ENCODE measurements around the gene SLC25A13.

Gene SLC25A13

DNA sequence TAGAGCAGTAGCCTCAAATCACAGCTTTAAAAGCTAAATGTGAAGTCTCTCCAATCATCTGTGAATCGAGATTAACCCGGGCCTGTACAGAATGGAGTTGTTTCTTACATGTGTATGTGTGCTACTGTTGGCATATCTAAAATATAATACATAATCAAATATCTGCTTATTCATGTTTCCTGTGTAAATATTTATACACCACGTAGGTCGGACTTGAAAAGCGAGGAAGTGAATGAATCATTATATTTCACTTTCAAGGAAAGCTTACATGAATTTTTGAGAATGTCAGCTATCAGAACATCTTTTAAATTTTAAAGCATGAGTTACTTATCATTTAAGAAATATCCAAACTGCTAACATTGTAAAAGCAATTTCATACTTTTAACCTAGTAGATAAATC lies 233.3 kb downstream of the SLC25A13 start:
- no peak for DNase-seq (ENCODE audit: low spot score)

DNA sequence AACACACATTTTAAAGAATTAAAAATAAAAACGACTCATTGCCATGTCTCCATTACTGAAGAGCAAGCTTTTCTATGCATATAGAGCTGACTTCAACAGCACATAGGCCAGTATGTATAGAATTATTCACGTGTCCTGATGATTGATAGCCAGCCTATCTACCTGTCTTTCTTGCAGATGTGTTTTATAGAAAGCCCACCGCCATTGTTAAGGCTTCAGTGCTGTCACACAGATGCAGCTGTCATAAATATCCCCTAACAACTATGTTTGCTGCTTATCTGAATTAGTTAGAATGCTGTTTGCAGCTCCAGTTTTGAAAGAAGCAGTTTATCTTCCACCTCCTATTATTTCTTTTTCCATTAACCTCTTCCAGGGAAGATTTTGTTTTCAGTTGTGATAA lies 235.9 kb downstream of the SLC25A13 start:
- DNase-seq (ENCODE audit: low spot score): no peak

DNA sequence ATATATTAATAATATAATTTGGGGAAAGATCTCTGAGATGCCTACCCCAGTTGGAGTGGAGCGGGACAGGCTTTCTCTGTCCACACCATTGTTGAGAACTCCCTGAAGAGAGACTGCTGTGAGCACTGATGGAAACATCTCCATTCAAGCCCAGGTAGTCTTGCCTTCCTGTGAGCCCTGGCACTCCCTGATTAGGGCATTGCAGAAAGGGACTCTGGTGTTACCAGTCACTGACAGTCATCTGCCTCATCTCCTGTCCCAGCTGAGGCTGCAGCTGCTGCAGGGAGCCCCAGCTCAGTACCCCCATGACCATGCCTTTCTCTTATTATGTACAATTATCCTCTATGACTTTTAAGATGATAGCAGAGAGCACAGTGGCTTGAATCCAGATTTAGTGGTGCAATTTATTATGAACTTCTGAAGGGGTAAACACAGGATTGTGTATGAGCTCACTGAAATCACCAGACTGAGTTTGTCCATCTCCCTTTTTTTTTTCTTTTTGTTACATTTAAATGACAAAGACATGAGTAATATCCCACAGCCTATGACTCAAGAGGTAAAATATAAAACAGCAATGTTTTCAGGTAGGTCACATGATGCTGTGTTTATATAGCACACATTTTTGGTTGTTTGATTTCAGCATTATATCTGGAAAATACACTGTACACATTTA lies 236.9 kb downstream of the SLC25A13 start:
- DNase-seq (ENCODE audit: low spot score): no peak

DNA sequence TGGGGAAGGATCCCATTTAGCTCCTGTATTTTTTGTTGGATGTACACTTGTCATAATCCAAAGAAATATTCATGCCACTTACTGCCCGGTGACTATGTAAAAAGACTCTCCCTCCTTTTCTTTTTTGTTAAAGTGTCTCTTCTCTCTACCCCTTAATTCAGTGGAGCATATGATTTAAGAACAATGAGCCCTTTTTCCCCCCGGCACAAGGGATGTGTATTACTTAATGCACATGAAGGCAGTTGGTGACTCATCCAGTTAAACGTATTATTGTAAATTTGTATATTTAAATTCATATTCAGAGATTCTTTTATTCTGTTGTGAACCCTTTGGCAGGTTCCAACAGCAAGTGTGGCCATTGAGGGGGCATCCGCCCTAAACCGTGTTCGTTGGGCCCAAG lies 241.9 kb downstream of the SLC25A13 start:
- DNase-seq (ENCODE audit: low spot score): no peak

DNA sequence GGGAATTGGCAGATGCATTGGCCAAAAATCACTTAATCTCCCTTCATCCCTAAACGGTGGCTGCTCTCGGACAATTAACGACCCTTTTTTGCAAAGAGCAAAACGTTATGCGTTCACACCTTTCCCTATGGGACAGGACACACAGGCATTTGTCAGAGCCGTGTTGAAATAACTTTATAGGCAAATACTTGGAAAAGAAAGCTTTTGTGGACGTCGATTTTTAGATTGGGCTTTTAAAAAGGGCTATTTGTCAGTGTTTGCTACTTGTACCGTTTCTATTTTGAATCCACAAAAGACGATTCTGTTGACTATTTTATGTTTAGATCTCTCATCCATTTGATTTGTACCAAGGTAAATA lies 245.6 kb downstream of the SLC25A13 start:
- DNase-seq (ENCODE audit: low spot score): peak; percentile 24

DNA sequence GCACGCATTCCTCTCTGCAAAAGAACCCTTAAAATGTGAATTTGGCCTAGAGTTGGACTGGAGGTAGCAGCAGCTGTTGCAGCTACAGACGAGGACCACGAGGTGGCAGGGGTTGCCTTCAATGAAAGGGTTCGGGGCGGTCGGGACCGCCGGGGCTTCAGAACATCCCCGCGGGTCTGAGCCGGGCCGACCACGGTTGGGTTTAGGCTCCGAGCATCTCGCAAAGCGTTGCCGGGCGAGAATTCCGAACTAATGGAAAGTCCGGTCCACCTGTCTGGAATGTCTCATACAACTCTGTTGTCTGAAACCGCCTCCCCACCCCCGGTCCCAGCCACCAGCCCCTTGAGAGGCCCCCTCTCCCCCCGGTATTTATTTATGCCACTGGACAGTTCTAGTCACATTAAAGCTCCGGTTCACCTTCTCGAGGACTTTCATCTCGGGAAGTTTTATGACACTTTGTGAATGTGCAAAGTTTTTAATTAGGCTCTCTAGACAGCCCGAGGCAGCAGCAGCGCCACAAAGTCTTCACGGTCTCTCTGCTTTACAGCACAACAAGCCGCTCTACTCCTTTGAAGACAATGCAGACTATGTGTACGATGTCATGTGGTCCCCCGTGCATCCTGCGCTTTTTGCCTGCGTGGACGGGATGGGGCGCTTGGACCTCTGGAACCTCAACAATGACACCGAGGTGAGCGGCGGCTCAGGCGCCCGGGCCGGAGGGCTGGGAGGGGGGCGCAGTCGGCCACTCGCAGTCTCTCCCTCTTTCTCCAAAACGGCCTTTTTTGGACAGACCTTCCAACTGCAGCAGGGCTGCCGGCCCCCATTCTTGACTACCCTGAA lies 246.2 kb downstream of the SLC25A13 start:
- peak; percentile 74 for DNase-seq (ENCODE audit: low spot score)

DNA sequence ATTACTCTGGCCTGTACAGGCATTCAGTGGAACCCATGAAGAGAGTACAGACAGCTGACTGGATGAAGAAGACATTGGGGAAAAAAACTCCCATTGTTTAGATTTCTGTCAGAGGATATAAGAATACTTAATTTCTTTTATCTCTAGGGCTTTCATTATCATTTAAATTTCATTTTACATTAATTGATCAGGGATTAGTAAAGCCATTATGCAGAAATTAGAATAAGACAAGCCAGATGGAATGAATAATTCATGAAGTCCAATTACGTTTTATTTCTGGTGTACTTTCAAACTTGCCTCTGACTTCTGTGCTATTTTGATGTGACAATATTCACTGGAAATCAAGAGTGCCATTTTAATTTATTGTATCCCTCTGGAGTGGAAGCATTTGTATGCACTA lies 247.0 kb downstream of the SLC25A13 start:
- DNase-seq (ENCODE audit: low spot score): no peak
